KMS-11 (cell line): Measurements from ENCODE around the gene CRADD.

ENCODE experiments used
- H2AFZ ChIP-seq: fragments of 200-600 bp; sonication (generic); 2 replicates; pipeline ENCODE4 v1.6.1; 2016; ENCODE audit warnings: antibody characterized with exemption, mixed run types, low read depth
- H3K27ac ChIP-seq: fragments of 200-600 bp; sonication (generic); 2 replicates; pipeline ENCODE4 v1.6.1; 2016; ENCODE audit warnings: mild to moderate bottlenecking, mixed run types
- H3K27me3 ChIP-seq: fragments of 200-600 bp; sonication (generic); 2 replicates; pipeline ENCODE4 v1.6.1; 2017; ENCODE audit warnings: mild to moderate bottlenecking, low read depth, mixed run types, moderate library complexity; ENCODE audit not compliant: insufficient read depth
- H3K36me3 ChIP-seq: fragments of 200-600 bp; sonication (generic); 2 replicates; pipeline ENCODE4 v1.6.1; 2017; ENCODE audit warnings: mild to moderate bottlenecking, mixed run types; ENCODE audit not compliant: insufficient read depth
- H3K4me1 ChIP-seq: fragments of 200-600 bp; sonication (generic); 2 replicates; pipeline ENCODE4 v1.6.1; 2016; ENCODE audit warnings: mild to moderate bottlenecking, low read depth, mixed run types; ENCODE audit not compliant: poor library complexity, severe bottlenecking
- H3K4me2 ChIP-seq: fragments of 200-600 bp; sonication (generic); 2 replicates; pipeline ENCODE4 v1.7.0; 2016; ENCODE audit warnings: mild to moderate bottlenecking, mixed run types
- H3K4me3 ChIP-seq: fragments of 200-600 bp; sonication (generic); IDR thresholded peaks from 2 replicates; pipeline ENCODE4 v1.6.1; 2017; ENCODE audit warnings: low read depth, low read length, mixed read lengths; ENCODE audit not compliant: insufficient read depth
- H3K79me2 ChIP-seq: fragments of 200-600 bp; sonication (generic); 2 replicates; pipeline ENCODE4 v1.6.1; 2016; ENCODE audit warnings: low read depth, mixed run types; ENCODE audit not compliant: insufficient read depth
- H3K9ac ChIP-seq: fragments of 200-600 bp; sonication (generic); 2 replicates; pipeline ENCODE4 v1.6.1; 2016; ENCODE audit warnings: mild to moderate bottlenecking, mixed run types
- H4K20me1 ChIP-seq: fragments of 200-600 bp; sonication (generic); 2 replicates; pipeline ENCODE4 v1.6.1; 2016; ENCODE audit warnings: mild to moderate bottlenecking, mixed run types; ENCODE audit not compliant: insufficient read depth
- CTCF ChIP-seq: fragments of 200-600 bp; sonication (generic); conservative IDR thresholded peaks from 2 replicates; pipeline ENCODE4 v1.6.1; 2017; ENCODE audit warnings: low read depth, mild to moderate bottlenecking, antibody characterized with exemption, low read length, moderate library complexity, mixed read lengths

Gene CRADD

GRCh38 chr12:93825501-93825888, 148.3 kb downstream of the CRADD start:
- no peaks in the 10 kb centered on the region for H3K4me1 ChIP-seq
- H3K4me2 ChIP-seq: no peak overlapping the region
- H3K27me3 ChIP-seq: no peaks in the 10 kb centered on the region
- no peak overlapping the region for H3K4me3 ChIP-seq
- H3K36me3 ChIP-seq: no peaks in the 10 kb centered on the region
- no peaks in the 10 kb centered on the region for H3K79me2 ChIP-seq
- no peak overlapping the region for H3K27ac ChIP-seq
- no peak overlapping the region for H3K9ac ChIP-seq
- no peak for TF ChIP-seq CTCF
- H4K20me1 ChIP-seq: no peaks in the 10 kb centered on the region
- no peak overlapping the region for H2AFZ ChIP-seq

GRCh38 chr12:93825931-93826555, 148.9 kb downstream of the CRADD start:
- no peak overlapping the region for H2AFZ ChIP-seq
- no peaks in the 10 kb centered on the region for H3K27me3 ChIP-seq

GRCh38 chr12:93827179-93827578, 150.0 kb downstream of the CRADD start:
- no peak for TF ChIP-seq CTCF
- H3K4me2 ChIP-seq: no peak overlapping the region
- no peak overlapping the region for H3K4me3 ChIP-seq
- H3K9ac ChIP-seq: no peak overlapping the region
- H3K4me1 ChIP-seq: no peaks in the 10 kb centered on the region
- no peak overlapping the region for H2AFZ ChIP-seq
- H3K27me3 ChIP-seq: no peaks in the 10 kb centered on the region
- H3K79me2 ChIP-seq: no peaks in the 10 kb centered on the region
- H4K20me1 ChIP-seq: no peaks in the 10 kb centered on the region
- H3K36me3 ChIP-seq: no peaks in the 10 kb centered on the region
- no peak overlapping the region for H3K27ac ChIP-seq

More at GRCh38 chr12:93825931-93826555, 148.9 kb downstream of the CRADD start:
- TF ChIP-seq CTCF: no peak
- Histone ChIP-seq H3K27ac (no peak overlapping the region), H3K36me3 (no peaks in the 10 kb centered on the region), H3K4me2 (no peak overlapping the region), H3K4me1 (no peaks in the 10 kb centered on the region), H3K4me3 (no peak overlapping the region), H4K20me1 (no peaks in the 10 kb centered on the region), H3K79me2 (no peaks in the 10 kb centered on the region), H3K9ac (no peak overlapping the region)

- no peak for TF ChIP-seq CTCF
- H3K79me2 ChIP-seq: no peaks in the 10 kb centered on the region
- H3K27me3 ChIP-seq: no peaks in the 10 kb centered on the region
- H3K36me3 ChIP-seq: no peaks in the 10 kb centered on the region
- no peak overlapping the region for H2AFZ ChIP-seq
- H3K4me1 ChIP-seq: no peaks in the 10 kb centered on the region
- H3K27ac ChIP-seq: no peak overlapping the region
- H3K4me2 ChIP-seq: no peak overlapping the region
- H3K9ac ChIP-seq: no peak overlapping the region
- H4K20me1 ChIP-seq: no peaks in the 10 kb centered on the region
- no peak overlapping the region for H3K4me3 ChIP-seq
Measured at GRCh38 chr12:93827669-93828068, 150.5 kb downstream of the CRADD start.
